GM23338 (cell line): ENCODE measurements around the gene GRID1. TPM values are rescaled to one million over a fixed set of nuclear protein-coding genes. Genes with fewer than 3 reads are reported as not detected.

Experiments used
- ATAC-seq: fragments of 200-7000 bp; cut with Tn5 transposase; 3 replicates; pipeline ENCODE4 v1.9.1; 2020
- DNase-seq: peaks from one replicate; pipeline ENCODE4 v3.0.0-alpha.2; 2015; ENCODE audit warnings: low spot score
- H2AFZ ChIP-seq: fragments of 200-600 bp; sonication (generic); 2 replicates; pipeline ENCODE4 v1.8.0; 2016; ENCODE audit warnings: antibody characterized with exemption, mild to moderate bottlenecking, moderate library complexity
- H3F3A ChIP-seq: fragments of 200-600 bp; sonication (generic); replicated peaks from 2 replicates; pipeline ENCODE4 v1.8.0; 2017; ENCODE audit warnings: antibody characterized with exemption, mixed run types, low read depth
- H3K27ac ChIP-seq: fragments of 200-600 bp; sonication (generic); 2 replicates; pipeline ENCODE4 v1.6.1; 2016; ENCODE audit warnings: low read depth
- H3K27me3 ChIP-seq: fragments of 200-600 bp; sonication (generic); 2 replicates; pipeline ENCODE4 v1.8.0; 2016; ENCODE audit warnings: mild to moderate bottlenecking, mixed run types, moderate library complexity; ENCODE audit not compliant: insufficient read depth
- H3K36me3 ChIP-seq: fragments of 200-600 bp; sonication (generic); 2 replicates; pipeline ENCODE4 v1.8.0; 2016; ENCODE audit warnings: mild to moderate bottlenecking; ENCODE audit not compliant: insufficient read depth
- H3K4me1 ChIP-seq: fragments of 200-600 bp; sonication (generic); 2 replicates; pipeline ENCODE4 v1.8.0; 2016; ENCODE audit warnings: mild to moderate bottlenecking, moderate library complexity; ENCODE audit not compliant: insufficient read depth
- H3K4me2 ChIP-seq: fragments of 200-600 bp; sonication (generic); 2 replicates; pipeline ENCODE4 v1.7.1; 2017; ENCODE audit warnings: mixed run types
- H3K4me3 ChIP-seq: fragments of 200-600 bp; sonication (generic); 2 replicates; pipeline ENCODE4 v1.6.1; 2016; ENCODE audit warnings: mixed run types
- H3K79me2 ChIP-seq: fragments of 200-600 bp; sonication (generic); replicated peaks from 2 replicates; pipeline ENCODE4 v1.8.0; 2017; ENCODE audit warnings: mild to moderate bottlenecking; ENCODE audit not compliant: insufficient read depth
- H3K9me2 ChIP-seq: fragments of 200-600 bp; sonication (generic); 2 replicates; pipeline ENCODE4 v1.8.0; 2017; ENCODE audit not compliant: insufficient read depth
- H4K20me1 ChIP-seq: fragments of 200-600 bp; sonication (generic); replicated peaks from 2 replicates; pipeline ENCODE4 v1.8.0; 2017; ENCODE audit warnings: mild to moderate bottlenecking; ENCODE audit not compliant: insufficient read depth
- H3K27ac Mint-ChIP-seq: 2 replicates; pipeline ENCODE4 v1.8.0; 2020; ENCODE audit warnings: inconsistent platforms, mild to moderate bottlenecking, moderate library complexity, mixed read lengths
- H3K27me3 Mint-ChIP-seq: 3 replicates; pipeline ENCODE4 v1.8.0; 2022; ENCODE audit warnings: low read depth, mild to moderate bottlenecking, moderate library complexity, mixed read lengths, inconsistent platforms; ENCODE audit not compliant: insufficient read depth, poor library complexity
- H3K36me3 Mint-ChIP-seq: 3 replicates; pipeline ENCODE4 v1.8.0; 2021; ENCODE audit warnings: low read depth, mild to moderate bottlenecking, inconsistent platforms, moderate library complexity, mixed read lengths
- H3K4me1 Mint-ChIP-seq: 3 replicates; pipeline ENCODE4 v1.8.0; 2020; ENCODE audit warnings: mild to moderate bottlenecking, inconsistent platforms, mixed read lengths
- H3K4me3 Mint-ChIP-seq: 3 replicates; pipeline ENCODE4 v1.8.0; 2021; ENCODE audit warnings: moderate library complexity, mild to moderate bottlenecking, inconsistent platforms, mixed read lengths
- H3K9me3 Mint-ChIP-seq: 3 replicates; pipeline ENCODE4 v1.8.0; 2020; ENCODE audit warnings: moderate library complexity, mild to moderate bottlenecking, inconsistent platforms, mixed read lengths
- CREB1 ChIP-seq: fragments of 250-450 bp; sonication (Bioruptor Pico); IDR thresholded peaks from 2 replicates; pipeline ENCODE4 v1.5.0; 2020; ENCODE audit warnings: low read depth, mild to moderate bottlenecking, moderate library complexity
- EZH2 ChIP-seq: fragments of 200-600 bp; sonication (generic); IDR thresholded peaks from one replicate; pipeline ENCODE4 v1.8.0; 2017; ENCODE audit warnings: antibody characterized with exemption, mild to moderate bottlenecking, low read depth; ENCODE audit not compliant: unreplicated experiment
- EZH2phosphoT487 ChIP-seq: fragments of 200-600 bp; sonication (generic); IDR thresholded peaks from one replicate; pipeline ENCODE4 v1.8.1; 2018; ENCODE audit warnings: antibody characterized with exemption; ENCODE audit not compliant: unreplicated experiment
- JUNB ChIP-seq: IDR thresholded peaks from one replicate; pipeline ENCODE4 v1.6.1; 2016; ENCODE audit warnings: antibody characterized with exemption; ENCODE audit not compliant: unreplicated experiment
- NANOG ChIP-seq: IDR thresholded peaks from 2 replicates; pipeline ENCODE4 v1.6.1; 2016; ENCODE audit warnings: antibody characterized with exemption, borderline replicate concordance
- POLR2AphosphoS5 ChIP-seq: IDR thresholded peaks from 2 replicates; pipeline ENCODE4 v1.6.1; 2016; ENCODE audit warnings: antibody characterized with exemption, low read depth
- REST ChIP-seq: IDR thresholded peaks from one replicate; pipeline ENCODE4 v1.6.1; 2018; ENCODE audit warnings: antibody characterized with exemption; ENCODE audit not compliant: unreplicated experiment
- STAT1 ChIP-seq: IDR thresholded peaks from one replicate; pipeline ENCODE4 v1.6.1; 2016; ENCODE audit warnings: antibody characterized with exemption; ENCODE audit not compliant: unreplicated experiment
- ZNF114 ChIP-seq: fragments of 250-450 bp; sonication (Bioruptor Pico); IDR thresholded peaks from 2 replicates; pipeline ENCODE4 v1.5.0; 2020; ENCODE audit warnings: mild to moderate bottlenecking, moderate library complexity
- ZNF331 ChIP-seq: fragments of 250-450 bp; sonication (Bioruptor Pico); IDR thresholded peaks from 2 replicates; pipeline ENCODE4 v1.5.0; 2020; ENCODE audit warnings: low read depth, mild to moderate bottlenecking, moderate library complexity
- polyA plus RNA-seq: library from polyadenylated mRNA; unstranded; fragments of >200 nt; fragmentation: Nextera tagmentation; extraction: Ambion mirVana; gene quantifications from 2 replicates; pipeline ENCODE4 v1.2.1, GENCODE V29; 2016
- total RNA-seq: library from RNA; depleted of rRNA; stranded (reverse); fragments of >200 nt; shearing (Covaris generic); gene quantifications from 2 replicates; pipeline ENCODE4 v1.2.3, GENCODE V29; 2014
- TF ChIP-seq, protein P1 (sequence below): IDR thresholded peaks from 2 replicates; pipeline ENCODE4 v1.6.1; 2016; ENCODE audit warnings: antibody characterized with exemption
- TF ChIP-seq, protein P2 (sequence below): fragments of 250-450 bp; sonication (Bioruptor Pico); IDR thresholded peaks from 2 replicates; pipeline ENCODE4 v1.5.0; 2020; ENCODE audit warnings: mild to moderate bottlenecking, moderate library complexity

Gene GRID1
- total and polyA plus RNA-seq, 2 experiments from 2014 or later, result 0.14 to 0.15 TPM

DNA sequence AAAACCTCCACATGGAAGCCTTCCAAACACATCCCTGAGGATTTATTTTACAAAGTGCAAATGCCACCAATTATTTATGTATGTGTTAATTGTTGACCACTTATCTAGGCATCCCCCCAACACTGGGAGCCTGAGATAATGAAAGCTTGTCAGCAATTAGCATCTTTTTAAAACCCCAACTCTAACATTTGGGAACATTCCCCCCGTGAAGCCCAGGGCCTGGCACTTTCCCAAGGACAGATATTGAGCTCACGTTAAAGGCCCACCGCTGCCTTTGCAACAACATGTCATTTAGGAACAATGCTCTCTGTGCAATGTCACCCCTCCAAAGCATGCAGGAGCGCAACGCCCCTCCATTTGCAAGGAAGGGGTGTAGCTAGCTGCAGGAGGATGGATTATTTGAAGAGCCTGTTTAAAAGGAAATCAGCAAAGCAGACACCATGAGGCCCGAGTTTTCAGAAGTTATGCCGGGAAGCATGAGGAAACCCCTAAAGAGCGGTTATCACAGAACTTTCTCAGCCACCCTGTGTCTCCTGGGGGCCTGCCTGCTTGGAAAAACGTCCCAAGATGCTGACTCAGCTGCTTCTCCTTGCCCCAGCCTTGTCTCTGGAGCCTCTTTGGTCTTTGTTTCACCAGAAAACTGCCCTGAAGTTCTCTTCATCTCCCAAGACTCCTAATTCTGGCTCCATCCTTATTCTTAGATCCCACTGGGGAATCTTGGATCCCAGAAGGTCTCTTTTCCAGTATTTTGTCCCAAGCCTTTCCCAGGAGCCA is 444.1 kb downstream of the GRID1 start (continued):
- TF ChIP-seq, protein P1, sequence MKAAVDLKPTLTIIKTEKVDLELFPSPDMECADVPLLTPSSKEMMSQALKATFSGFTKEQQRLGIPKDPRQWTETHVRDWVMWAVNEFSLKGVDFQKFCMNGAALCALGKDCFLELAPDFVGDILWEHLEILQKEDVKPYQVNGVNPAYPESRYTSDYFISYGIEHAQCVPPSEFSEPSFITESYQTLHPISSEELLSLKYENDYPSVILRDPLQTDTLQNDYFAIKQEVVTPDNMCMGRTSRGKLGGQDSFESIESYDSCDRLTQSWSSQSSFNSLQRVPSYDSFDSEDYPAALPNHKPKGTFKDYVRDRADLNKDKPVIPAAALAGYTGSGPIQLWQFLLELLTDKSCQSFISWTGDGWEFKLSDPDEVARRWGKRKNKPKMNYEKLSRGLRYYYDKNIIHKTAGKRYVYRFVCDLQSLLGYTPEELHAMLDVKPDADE, result no peak
- TF ChIP-seq POLR2AphosphoS5 (no peak), CREB1 (CRISPR knock-in tag) (no peak), REST (no peak), STAT1 (no peak), JUNB (no peak), EZH2 (no peak)

GRCh38 chr10:85921789-85922188 is 444.8 kb downstream of the GRID1 start:
- H3K36me3 Mint-ChIP-seq, result peaks cover 5% of the 10 kb centered on the region; the same call in 2 of the 3 replicates
- no peak overlapping the region for H3K4me3 Mint-ChIP-seq
- no peaks in the 10 kb centered on the region for H3K4me1 ChIP-seq
- H3K9me2 ChIP-seq, result no peaks in the 10 kb centered on the region
- DNase-seq (no peak), ATAC-seq (no peak)
- H3K4me3 ChIP-seq, result no peak overlapping the region
- peaks cover 88% of the 10 kb centered on the region for H3K9me3 Mint-ChIP-seq
- no peak overlapping the region for H2AFZ ChIP-seq
- no peaks in the 10 kb centered on the region for H3K27me3 ChIP-seq
- no peak for TF ChIP-seq ZNF331 (CRISPR knock-in tag)
- TF ChIP-seq, protein P2, sequence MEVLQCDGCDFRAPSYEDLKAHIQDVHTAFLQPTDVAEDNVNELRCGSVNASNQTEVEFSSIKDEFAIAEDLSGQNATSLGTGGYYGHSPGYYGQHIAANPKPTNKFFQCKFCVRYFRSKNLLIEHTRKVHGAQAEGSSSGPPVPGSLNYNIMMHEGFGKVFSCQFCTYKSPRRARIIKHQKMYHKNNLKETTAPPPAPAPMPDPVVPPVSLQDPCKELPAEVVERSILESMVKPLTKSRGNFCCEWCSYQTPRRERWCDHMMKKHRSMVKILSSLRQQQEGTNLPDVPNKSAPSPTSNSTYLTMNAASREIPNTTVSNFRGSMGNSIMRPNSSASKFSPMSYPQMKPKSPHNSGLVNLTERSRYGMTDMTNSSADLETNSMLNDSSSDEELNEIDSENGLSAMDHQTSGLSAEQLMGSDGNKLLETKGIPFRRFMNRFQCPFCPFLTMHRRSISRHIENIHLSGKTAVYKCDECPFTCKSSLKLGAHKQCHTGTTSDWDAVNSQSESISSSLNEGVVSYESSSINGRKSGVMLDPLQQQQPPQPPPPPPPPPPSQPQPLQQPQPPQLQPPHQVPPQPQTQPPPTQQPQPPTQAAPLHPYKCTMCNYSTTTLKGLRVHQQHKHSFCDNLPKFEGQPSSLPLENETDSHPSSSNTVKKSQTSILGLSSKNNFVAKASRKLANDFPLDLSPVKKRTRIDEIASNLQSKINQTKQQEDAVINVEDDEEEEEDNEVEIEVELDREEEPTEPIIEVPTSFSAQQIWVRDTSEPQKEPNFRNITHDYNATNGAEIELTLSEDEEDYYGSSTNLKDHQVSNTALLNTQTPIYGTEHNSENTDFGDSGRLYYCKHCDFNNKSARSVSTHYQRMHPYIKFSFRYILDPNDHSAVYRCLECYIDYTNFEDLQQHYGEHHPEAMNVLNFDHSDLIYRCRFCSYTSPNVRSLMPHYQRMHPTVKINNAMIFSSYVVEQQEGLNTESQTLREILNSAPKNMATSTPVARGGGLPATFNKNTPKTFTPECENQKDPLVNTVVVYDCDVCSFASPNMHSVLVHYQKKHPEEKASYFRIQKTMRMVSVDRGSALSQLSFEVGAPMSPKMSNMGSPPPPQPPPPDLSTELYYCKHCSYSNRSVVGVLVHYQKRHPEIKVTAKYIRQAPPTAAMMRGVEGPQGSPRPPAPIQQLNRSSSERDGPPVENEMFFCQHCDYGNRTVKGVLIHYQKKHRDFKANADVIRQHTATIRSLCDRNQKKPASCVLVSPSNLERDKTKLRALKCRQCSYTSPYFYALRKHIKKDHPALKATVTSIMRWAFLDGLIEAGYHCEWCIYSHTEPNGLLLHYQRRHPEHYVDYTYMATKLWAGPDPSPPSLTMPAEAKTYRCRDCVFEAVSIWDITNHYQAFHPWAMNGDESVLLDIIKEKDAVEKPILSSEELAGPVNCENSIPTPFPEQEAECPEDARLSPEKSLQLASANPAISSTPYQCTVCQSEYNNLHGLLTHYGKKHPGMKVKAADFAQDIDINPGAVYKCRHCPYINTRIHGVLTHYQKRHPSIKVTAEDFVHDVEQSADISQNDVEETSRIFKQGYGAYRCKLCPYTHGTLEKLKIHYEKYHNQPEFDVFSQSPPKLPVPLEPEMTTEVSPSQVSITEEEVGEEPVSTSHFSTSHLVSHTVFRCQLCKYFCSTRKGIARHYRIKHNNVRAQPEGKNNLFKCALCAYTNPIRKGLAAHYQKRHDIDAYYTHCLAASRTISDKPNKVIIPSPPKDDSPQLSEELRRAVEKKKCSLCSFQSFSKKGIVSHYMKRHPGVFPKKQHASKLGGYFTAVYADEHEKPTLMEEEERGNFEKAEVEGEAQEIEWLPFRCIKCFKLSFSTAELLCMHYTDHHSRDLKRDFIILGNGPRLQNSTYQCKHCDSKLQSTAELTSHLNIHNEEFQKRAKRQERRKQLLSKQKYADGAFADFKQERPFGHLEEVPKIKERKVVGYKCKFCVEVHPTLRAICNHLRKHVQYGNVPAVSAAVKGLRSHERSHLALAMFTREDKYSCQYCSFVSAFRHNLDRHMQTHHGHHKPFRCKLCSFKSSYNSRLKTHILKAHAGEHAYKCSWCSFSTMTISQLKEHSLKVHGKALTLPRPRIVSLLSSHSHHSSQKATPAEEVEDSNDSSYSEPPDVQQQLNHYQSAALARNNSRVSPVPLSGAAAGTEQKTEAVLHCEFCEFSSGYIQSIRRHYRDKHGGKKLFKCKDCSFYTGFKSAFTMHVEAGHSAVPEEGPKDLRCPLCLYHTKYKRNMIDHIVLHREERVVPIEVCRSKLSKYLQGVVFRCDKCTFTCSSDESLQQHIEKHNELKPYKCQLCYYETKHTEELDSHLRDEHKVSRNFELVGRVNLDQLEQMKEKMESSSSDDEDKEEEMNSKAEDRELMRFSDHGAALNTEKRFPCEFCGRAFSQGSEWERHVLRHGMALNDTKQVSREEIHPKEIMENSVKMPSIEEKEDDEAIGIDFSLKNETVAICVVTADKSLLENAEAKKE, result no peak
- TF ChIP-seq, protein P1, result no peak
- TF ChIP-seq NANOG, result no peak
- TF ChIP-seq ZNF114 (CRISPR knock-in tag), result no peak
- TF ChIP-seq EZH2phosphoT487, result no peak
- TF ChIP-seq EZH2, result no peak
- H3K79me2 ChIP-seq, result no peaks in the 10 kb centered on the region
- H4K20me1 ChIP-seq, result no peaks in the 10 kb centered on the region
- no peak overlapping the region for H3K4me2 ChIP-seq
- H3K27me3 Mint-ChIP-seq, result peaks cover 5% of the 10 kb centered on the region
- H3F3A ChIP-seq, result no peaks in the 10 kb centered on the region
- H3K4me1 Mint-ChIP-seq, result peaks cover 8% of the 10 kb centered on the region
- H3K36me3 ChIP-seq, result no peaks in the 10 kb centered on the region
- no peak overlapping the region for H3K27ac Mint-ChIP-seq
- no peak overlapping the region for H3K27ac ChIP-seq
